Astrocyte of the hippocampus (primary cell): Measurements from ENCODE around the gene APOF.
"Not testable (repeated sequence)": the region's sequence is repeated elsewhere in the genome, so short reads cannot be mapped to it uniquely, and the experiment has no call there.

Experiments
- DNase-seq: peaks from one replicate; pipeline ENCODE4 v3.0.0; 2011; ENCODE audit warnings: low read depth, low spot score

APOF gene

DNA sequence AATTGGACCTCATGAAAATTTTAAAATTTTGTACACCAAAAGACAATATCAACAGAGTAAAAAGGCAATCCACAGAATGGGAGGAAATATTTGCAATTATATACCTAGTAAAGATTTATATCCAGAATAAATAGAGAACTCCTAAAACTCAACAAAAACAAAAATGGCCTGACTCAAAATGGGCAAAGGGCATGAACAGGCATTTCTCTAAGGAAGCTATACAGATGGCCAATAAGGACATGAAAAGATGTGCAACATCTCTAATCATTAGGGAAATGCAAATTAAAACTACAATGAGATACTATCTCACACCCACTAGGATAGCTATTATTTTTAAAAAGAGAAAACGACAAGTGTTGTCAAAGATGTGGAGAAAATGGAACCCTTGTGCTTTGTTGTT is 10.9 kb upstream of the APOF start:
- DNase-seq, result no peak

DNA sequence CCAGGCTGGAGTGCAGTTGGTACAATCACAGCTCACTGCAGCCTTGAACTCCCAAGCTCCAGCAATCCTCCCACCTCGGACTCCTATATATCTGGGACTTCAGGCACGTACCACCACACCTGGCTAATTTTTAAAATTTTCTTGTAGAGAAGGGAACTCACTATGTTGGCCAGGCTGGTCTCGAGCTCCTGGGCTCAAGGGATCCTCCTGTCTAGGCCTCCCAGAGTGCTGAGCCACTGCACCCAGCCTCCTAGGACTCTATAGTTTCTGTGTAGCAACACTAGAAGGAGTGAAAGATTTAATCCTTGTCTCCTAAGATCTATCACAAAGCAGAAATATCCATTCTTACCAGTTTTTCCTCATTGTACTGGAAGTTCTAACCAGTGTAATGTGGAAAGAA is 4.3 kb upstream of the APOF start:
- no peak for DNase-seq

DNA sequence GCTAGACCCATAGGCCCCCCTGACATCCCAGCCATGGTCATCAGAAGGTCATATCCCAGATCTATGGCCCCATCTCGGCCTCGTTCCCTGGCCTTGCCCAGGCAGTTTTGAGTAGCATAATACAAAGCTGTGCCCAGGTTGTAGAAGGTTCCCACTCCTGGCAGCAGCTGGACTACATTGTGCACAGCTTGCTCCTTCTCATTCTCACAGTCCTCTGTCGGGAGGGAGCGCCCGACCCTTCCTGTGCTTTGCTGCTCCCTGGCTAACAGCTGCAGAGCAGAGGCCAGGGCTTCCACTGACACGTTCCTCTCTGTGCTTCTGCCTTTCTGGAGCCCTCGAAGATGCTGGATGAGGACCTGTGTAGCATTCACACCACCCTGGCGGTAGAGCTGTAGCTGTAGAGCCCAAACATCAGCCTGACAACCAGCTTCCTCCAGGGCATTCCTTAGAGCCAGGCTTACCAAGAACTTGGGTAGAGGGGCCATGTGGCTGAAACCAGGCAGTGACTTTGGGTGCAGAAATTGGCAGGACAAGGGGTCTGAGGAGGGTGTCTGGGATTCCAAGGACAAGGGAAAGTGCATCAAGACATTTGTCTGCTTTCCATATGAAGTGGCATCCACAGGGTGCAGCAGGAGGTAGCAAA is 1.0 kb downstream of the APOF start:
- no peak for DNase-seq

DNA sequence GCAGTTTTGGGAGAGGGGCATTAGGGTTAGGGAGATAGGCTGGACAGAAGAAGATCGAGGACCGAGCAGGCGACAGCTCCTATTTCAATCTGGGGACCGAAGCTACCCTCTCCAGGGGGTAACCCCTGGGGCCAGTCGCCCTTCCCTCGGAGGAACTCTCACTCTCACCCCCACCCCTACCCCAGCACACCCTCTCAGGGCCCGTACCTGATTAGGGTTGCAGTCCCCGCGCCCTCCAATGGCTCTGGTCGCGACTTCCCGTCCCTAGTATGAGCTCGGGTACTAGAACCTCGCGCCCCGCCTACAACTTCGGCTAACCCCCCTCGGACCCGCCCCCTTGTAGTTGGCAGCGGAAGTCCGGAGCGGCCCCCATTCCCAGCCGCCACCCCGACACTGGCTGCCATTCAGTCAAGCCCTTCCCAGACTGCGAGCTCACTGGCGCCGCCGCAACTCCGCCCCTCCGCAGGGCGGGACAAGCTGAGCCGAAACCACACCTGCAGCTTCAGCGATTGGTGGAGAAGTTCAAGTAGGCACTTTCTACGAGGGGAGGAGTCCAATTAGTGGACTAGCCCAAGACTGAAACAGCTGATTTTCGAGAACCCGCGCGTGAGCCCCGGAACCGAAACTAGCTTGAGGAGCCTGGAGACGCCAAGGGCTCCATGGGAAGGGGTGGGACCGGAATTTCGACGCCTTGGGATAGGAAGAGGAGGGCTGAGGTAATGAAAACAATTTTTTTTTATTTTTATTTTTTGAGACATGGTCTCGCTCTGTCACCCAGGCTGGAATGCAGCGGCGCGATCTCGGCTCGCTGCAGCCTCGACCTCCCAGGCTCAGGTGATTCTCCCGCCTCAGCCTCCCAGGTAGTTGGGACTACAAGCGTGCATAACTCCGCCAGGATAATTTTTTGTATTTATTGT is 2.5 kb downstream of the APOF start, which contains the start of gene STAT2:
Gene STAT2, minus strand, starts transcription at position 257 of the 917 bp plus-strand sequence. CDS start 3,536 bp downstream, outside the sequence.
- DNase-seq, result peak; percentile 100

DNA sequence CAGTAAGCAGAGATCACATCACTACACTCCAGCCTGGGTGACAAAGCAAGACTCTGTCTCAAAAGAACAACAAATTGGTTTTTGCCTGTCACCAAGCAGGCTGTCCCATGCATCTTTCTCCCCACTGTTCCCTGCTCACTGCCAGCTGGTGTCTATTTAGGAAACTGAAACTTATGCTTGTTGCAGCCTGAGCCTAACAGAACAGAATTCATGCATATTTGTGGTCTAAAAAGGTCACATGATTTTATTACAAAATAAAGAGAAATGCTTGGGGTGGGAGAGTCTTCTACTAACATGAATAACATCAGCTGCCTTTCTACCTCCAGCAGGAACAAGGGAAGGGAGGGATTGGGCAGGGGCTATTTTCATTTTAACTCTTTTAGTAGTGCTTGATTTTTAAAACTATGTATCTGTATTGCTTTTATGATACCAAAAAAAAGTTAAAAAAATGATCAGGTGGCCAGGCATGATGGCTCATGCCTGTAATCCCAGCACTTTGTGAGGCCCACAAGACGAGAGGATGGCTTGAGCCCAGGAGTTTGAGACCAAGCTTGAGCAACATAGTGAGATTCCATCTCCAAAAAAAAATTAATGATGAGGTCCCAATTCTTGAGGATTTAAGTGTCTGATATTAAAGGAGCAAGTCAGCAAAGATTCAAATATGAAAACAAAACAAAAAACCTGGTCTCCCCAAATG is 3.7 kb downstream of the APOF start:
- DNase-seq, result peak; percentile 85

DNA sequence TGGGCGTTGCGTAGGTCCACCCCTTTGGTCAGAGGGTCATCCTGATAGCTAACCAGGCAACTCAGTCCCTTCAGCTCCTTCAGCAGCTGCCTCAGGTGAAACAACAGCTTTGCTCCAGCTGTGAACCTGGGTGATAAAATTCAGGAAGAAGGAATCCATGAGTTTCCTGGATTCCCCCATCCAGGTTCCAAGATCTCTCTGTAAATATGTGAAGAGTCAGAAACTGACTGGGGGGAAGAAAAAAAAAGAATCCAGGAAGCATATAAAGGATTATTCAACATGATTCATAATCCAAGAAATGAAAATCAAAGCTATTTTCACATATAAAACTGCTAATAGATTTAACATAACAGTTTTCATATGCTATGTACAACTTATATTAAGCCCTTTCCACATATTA is 11.3 kb downstream of the APOF start:
- no peak for DNase-seq

DNA sequence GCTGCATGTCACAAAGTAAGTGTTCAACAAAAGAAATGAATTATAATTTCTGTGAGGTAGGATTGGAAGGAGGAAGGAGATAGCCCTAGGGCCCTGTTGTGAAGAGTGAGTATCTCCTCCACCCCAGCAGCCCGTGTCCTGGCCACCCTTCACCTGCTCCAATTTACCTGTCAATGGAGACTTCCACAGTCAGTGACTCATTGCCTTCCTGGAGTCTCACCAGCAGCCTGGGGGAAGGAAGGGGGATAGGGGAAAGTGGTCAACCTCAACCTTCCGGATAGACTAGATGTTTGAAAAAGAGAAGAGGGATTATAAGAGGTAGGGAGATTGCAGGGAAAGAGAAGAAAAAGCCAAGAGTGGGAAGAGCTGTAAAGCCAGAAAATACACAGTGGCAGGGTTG is 12.0 kb downstream of the APOF start:
- no peak for DNase-seq

DNA sequence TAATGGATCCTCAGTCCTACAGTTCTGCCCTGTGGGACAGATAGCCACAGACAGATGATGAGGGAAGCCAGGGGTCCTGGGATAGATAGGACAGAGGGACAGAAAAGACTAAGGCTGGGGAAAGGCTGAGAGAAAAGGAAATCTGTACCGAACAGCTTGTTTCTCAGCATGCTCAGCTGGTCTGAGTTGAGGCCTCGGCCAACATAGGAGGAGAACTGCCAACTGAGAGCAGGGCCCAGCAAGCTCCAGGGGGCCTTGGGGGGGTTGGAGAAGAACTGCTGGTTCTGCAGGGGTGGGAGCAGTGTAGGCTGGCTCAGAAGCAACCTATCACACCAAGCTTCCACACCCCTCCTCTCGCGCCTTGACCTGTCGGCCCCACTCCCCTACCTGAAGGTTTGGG is 13.9 kb downstream of the APOF start:
- no peak for DNase-seq

DNA sequence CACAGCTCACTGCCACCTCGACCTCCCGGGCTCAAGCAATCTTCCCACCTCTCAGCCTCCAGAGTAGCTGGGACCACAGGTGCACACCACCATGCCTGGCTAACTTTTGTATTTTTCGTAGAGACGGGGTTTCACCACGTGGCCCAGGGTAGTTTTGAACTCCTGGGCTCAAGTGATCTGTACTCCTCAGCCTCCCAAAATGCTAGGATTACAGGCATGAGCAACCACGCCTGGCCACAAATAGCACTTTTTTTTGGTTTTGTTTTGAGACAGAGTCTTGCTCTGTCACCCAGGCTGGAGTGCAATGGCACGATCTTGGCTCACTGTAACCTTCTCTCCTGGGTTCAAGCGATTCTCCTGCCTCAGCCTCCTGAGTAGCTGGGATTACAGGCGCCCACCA is 15.4 kb downstream of the APOF start:
- not testable (repeated sequence) for DNase-seq

DNA sequence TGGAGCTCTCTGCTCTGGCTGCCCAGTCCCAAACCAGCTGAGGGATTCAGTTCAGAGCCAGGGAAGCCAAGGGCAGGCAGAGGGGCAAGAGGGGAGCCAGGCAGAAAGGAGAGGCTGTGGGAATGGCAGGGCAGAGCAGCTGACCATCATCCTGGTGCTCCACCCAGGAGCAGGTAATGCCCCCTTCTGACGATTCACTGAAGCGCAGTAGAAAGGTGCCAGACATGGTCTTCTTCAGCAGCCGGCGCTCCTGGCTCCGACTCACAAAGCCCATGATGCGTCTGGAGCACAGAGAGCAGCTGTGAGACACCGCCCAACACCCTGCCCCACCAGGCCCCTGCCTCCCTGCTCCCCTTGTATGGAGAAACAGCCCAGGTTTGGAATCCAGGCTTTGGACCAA is 16.0 kb downstream of the APOF start:
- DNase-seq, result no peak

DNA sequence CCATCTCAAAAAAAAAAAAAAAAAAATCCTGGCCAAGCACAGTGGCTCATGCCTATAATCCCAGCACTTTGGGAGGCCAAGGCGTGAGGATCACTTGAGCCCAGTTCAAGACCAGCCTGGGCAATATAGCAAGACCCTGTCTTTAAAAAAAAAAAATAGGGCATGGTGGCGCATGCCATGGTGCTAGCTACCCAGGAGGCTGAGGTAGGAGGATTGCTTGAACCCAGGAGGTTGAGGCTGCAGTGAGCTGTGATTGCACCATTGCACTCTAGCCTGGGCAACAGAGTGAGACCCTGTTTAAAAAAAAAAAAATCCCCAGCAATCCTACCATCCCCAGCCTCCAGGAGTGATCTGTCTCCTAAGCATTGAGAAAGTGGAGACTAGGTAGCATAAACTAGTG is 20.4 kb downstream of the APOF start:
- DNase-seq, result not testable (repeated sequence)

DNA sequence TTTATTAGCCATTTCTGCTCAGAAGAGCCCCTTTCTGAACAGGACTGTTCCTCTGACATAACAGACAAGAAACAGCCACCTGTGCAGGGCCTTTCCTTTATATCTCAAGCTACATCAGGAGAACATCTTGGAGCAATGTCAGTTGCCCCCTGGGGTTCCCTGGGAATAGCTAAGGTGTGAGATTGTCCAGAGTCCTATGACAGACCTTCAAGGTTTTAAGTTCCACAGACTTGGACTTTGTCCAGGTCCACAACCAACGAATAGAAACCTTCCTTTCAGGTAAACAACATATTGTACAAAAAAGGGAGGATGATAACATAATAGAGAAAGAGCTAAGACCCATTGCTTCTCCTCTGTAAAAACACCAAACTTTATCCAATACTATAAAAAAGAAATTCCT is 21.0 kb downstream of the APOF start:
- DNase-seq, result no peak

DNA sequence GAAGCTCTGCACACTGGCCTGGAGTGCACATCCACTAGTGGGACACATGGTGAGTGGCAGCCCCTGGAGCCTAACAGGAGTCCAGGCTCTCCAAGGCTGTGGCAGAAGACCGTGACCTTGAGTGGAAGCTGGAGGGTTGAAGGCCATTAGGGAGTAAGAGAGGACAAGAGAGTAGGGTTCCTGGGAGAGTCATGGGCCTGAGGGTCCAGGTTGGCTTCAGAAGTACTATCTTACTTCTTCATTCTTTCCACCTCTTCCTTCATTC is 23.6 kb downstream of the APOF start:
- no peak for DNase-seq

DNA sequence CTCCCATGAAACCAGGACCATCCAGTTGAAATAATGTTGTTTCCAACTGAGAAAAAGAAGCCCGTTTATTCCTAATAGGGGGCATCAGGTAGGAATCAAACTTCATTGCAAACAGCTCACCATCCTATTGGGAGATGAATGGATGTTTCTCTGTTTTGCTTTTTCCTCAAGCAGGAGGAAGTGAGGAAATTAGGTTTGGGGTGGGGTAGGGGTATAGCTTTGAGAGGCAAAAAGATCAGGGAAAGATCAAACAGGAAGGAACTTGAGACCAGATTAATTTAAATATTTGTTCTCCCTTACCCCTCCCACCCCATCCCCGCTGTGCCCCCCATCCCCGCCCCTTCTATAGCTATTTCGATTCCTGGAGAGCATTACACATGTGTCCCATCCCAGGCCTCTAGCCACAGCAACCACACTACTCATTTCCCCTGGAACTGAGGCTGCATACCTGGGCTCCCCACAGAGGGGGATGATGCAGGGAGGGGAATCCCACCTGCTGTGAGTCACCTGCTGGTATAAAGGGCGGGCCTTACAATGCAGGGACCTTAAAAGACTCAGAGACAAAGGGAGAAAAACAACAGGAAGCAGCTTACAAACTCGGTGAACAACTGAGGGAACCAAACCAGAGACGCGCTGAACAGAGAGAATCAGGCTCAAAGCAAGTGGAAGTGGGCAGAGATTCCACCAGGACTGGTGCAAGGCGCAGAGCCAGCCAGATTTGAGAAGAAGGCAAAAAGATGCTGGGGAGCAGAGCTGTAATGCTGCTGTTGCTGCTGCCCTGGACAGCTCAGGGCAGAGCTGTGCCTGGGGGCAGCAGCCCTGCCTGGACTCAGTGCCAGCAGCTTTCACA is 24.1 kb downstream of the APOF start, which contains the start of gene IL23A:
Gene IL23A, plus strand, starts transcription at position 577 of the 850 bp plus-strand sequence. Its CDS starts 161 bp downstream, at position 738.
- DNase-seq, result peak; percentile 76

DNA sequence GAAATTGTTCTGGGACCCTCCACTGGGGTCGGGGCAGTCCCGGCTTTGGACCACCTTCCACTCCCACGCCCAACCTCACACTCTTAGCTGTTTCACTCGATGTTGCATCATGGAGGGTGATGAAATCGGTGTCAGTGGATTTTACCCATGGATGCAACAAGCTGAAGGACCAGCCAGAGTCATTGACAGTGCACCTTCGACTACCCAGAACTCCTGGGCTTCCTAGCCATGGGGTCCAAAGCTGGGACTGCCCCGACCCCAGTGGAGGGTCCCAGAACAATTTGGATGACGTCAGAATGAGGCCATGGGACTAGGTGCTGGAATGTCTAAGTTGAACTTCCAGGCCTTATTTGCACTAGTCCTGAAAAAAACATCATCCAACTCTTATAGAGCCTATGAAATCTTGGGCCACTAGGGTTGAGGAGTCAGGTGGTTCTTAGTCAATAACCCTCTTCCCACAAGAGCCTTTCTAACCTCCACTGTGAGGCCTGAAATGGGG is 24.9 kb downstream of the APOF start:
- no peak for DNase-seq

DNA sequence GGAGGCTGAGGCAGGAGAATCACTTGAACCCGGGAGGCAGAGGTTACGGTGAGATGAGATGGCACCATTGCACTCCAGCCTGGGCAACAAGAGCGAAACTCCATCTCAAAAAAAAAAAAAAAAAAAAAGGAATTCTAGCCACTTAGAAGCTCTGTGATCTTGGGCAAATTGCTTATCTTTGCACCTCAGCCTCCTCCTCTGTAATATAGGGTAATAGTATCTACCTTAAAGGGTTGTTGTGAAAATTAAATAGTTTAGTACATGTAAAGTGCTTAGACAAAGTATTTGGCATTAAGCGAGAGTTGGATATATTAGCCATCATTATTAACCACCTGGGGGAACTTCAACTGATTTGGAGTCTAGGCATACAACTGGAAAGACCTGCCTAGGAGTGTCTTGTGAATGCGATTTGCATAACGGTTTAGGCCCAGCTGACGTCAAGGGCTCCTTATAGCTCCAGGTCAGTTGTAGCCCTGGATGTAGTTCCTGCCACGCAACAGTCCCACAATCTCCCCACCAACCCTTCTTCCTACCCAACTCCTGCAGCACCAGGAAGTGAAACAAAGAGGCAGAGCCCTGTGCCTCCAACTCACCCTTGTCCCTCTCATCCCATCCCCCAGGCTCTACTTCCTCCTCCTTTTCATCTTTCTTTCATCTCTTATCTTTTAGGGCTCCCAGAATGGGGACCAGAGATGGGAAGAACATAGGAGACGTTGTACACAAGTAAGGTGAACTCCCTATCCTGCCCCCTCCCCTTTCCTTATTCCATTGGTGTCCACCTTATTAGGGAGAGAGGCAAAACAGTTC is 26.1 kb downstream of the APOF start:
- DNase-seq, result no peak

DNA sequence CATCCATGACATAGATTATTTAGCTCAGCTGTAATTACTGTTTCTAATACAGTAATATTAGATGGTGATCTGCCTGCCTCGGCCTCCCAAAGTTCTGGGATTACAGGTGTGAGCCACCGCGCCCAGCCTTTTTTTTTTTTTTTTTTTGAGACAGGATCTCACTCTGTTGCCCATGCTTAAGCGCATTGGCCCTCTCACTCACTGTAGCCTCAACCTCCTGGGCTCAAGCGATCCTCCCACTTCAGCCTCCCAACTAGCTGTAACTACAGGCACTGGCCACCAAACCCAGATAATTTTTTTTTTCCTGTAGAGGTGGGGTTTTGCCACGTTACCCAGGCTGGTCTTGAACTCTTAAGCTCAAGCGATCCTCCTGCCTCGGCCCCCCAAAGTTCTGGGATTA is 27.1 kb downstream of the APOF start:
- not testable (repeated sequence) for DNase-seq

DNA sequence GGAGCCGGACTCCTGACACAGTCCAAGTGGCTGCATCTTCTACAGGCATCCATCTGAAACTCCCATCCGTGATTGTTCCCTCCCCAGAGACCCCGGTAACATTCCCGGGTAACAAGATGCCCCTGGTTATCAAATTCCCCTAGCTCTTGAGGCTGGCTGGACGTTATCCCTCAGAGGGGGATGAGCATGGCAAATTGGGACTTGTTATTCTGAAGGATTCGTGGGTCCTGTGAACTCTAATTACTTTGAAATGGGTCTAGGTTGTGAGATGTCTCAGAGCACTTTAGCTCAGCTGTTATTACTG is 28.2 kb downstream of the APOF start:
- no peak for DNase-seq

DNA sequence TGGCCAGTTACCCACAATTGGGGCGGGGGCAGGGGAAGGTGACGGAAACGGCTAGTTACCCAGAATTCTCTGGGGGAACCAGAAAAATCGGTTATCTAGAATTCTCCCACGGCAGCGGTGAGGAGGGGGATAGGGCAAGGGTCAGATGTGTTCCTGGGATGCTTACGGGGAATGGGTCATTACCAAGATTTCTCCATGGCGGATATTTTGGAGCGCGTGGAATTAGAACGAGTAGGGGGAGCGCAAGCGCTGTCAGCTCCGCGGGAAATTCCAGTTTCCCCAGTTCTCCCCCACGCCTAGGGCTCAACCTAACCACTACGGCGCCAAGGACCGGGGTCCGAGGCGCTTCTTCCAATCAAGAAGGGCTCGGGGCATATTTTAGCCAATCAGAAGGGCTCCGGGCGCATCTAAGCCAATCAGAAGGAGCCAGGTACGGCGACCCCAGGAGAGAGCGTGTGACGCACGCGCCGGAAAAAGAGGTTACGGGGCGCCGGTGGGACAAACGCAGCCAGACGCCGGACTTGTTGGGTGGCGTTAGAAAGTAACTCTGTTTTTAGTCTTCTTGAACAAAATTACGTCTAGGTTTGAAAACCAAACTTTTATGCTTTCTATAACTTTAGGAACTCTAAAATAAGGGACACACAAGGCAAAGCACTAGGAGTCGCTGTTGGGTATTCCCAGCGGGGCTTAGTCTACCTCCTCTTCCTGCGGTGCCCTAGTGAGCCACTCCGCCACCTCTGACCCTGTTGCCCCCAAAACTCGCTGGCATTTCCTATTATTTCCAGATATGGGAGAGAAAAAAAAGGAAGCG is 28.8 kb downstream of the APOF start, which contains the start of gene PAN2:
Gene PAN2, minus strand, starts transcription at position 322 of the 811 bp plus-strand sequence. CDS start 906 bp downstream, outside the sequence.
- DNase-seq, result peak; percentile 99

DNA sequence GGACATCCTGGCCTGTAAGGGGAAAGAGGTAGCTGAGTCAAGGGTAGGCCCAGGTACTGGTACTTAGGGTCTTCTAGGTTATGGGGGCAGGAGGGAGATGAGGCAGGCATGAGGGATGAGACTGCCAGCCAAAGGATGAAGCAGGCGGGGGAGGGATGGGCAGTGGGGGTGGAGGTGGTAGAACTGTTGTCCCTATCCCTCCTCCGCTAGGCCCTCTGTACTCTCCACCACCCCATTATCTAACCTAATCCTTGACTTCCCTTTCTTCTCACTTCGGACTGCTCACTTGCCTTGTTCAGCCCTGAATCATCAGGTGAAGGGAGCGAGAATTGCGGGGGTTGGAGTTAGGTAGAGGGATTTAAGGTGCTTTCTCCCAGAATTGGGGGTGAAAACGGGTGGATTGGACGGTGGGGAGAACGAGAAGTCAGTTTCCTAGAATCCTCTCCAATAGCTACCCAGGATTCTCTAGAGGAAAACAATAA is 29.4 kb downstream of the APOF start:
- DNase-seq, result no peak
